Breast epithelium (tissue), 3 donors: ENCODE results near the gene IRS1.

ENCODE experiments used
- CTCF ChIP-seq, 3 donors: fragments of 450-650 bp; IDR thresholded peaks; one replicate each; pipeline ENCODE4 v1.5.1; 2016 to 2017; ENCODE audit warnings: antibody characterized with exemption in 3 of 3, mild to moderate bottlenecking in 3 of 3, moderate library complexity in 3 of 3
- POLR2A ChIP-seq: fragments of 450-650 bp; IDR thresholded peaks from one replicate; pipeline ENCODE4 v1.6.1; 2016; ENCODE audit warnings: antibody characterized with exemption, mild to moderate bottlenecking, moderate library complexity

- TF ChIP-seq CTCF (IDR thresholded peaks at IDR 0.05) (no peak), POLR2A (no peak)
Observed at GRCh38 chr2:226772389-226773179, 27.0 kb downstream of the IRS1 start.
